ENCODE results near the gene EYA4.
"Not testable (repeated sequence)": the region's sequence is repeated elsewhere in the genome, so short reads cannot be mapped to it uniquely, and the experiment has no call there.

EYA4 gene

DNA sequence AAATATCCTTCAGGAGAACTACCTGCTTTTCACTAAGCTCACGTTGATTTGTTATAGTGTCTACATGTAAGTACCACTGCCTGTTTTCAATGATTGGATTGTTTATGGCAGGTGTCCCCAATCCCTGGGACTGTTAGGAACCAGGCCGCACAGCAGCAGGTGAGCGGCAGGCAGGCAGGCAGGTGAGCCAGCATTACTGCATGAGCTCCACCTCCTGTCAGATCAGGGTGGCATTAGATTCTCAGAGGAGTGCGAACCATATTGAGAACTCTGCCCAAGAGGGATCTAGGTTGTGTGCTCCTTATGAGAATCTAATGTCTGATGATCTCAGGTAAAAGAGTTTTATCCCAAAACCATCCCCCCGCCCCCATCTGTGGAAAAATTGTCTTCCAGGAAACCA is 303.3 kb downstream of the EYA4 start:
- Histone ChIP-seq H3K4me1 (ENCODE audit: control insufficient read depth, insufficient read depth, low read length, poor library complexity, severe bottlenecking) (no peaks in the 10 kb centered on the region), H3K36me3 (ENCODE audit: control insufficient read depth, insufficient read depth, low read length) (no peaks in the 10 kb centered on the region), H3K27ac (ENCODE audit: low read depth, low read length, severe bottlenecking) (no peak overlapping the region), H3K4me3 (ENCODE audit: extremely low read depth, insufficient read depth, low read length, poor library complexity, severe bottlenecking) (no peak overlapping the region), H3K9me3 (ENCODE audit: control insufficient read depth, low read length) (no peaks in the 10 kb centered on the region)
- WGBS, 2 experiments (ENCODE audit: insufficient coverage in 2 of 2) = 85 to 93% methylated on average over 2 to 3 of the region's 5 CpGs

DNA sequence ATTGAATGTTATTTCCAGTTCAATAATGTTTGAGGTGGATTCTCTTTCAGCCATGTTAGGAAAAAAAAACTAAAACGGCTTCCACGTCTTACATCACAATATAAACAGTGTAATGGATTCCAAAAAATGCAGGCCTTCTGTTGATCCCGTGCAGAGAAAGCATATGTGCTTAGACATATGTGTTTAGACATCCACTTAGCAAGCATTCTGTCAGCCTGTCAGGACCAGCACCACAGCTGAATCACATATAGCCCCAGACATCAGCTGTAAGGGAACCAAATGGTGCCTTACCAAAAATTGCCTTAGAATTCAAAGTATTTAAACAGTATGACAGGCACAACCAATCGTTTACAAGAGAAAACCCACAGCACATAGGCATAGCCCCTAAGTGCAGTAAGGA is 304.9 kb downstream of the EYA4 start:
- Histone ChIP-seq H3K9me3 (ENCODE audit: control insufficient read depth, low read length) (no peaks in the 10 kb centered on the region), H3K4me1 (ENCODE audit: control insufficient read depth, insufficient read depth, low read length, poor library complexity, severe bottlenecking) (no peaks in the 10 kb centered on the region), H3K36me3 (ENCODE audit: control insufficient read depth, insufficient read depth, low read length) (no peaks in the 10 kb centered on the region), H3K27ac (ENCODE audit: low read depth, low read length, severe bottlenecking) (no peak overlapping the region), H3K4me3 (ENCODE audit: extremely low read depth, insufficient read depth, low read length, poor library complexity, severe bottlenecking) (no peak overlapping the region)
- 97 to 100% methylated on average over 1 to 4 of the region's 4 CpGs for WGBS, 2 experiments (ENCODE audit: insufficient coverage in 2 of 2)

GRCh38 chr6:133547136-133547535 is 306.0 kb downstream of the EYA4 start:
- Histone ChIP-seq H3K4me3 (ENCODE audit: extremely low read depth, insufficient read depth, low read length, poor library complexity, severe bottlenecking) (no peak overlapping the region), H3K4me1 (ENCODE audit: control insufficient read depth, insufficient read depth, low read length, poor library complexity, severe bottlenecking) (peaks cover 9% of the 10 kb centered on the region), H3K27ac (ENCODE audit: low read depth, low read length, severe bottlenecking) (no peak overlapping the region), H3K36me3 (ENCODE audit: control insufficient read depth, insufficient read depth, low read length) (no peaks in the 10 kb centered on the region), H3K9me3 (ENCODE audit: control insufficient read depth, low read length) (no peaks in the 10 kb centered on the region)
- WGBS, 2 experiments (ENCODE audit: insufficient coverage in 2 of 2) = 100% methylated on average over 1 of the region's 1 CpG

- no peak overlapping the region for H3K27ac ChIP-seq (ENCODE audit: low read depth, low read length, severe bottlenecking)
- no peak overlapping the region for H3K4me3 ChIP-seq (ENCODE audit: extremely low read depth, insufficient read depth, low read length, poor library complexity, severe bottlenecking)
- WGBS, 2 experiments (ENCODE audit: insufficient coverage in 2 of 2) = 83 to 85% methylated on average over 1 to 2 of the region's 4 CpGs
- no peaks in the 10 kb centered on the region for H3K36me3 ChIP-seq (ENCODE audit: control insufficient read depth, insufficient read depth, low read length)
- H3K9me3 ChIP-seq (ENCODE audit: control insufficient read depth, low read length) = no peaks in the 10 kb centered on the region
- H3K4me1 ChIP-seq (ENCODE audit: control insufficient read depth, insufficient read depth, low read length, poor library complexity, severe bottlenecking) = peaks cover 14% of the 10 kb centered on the region
Observed at GRCh38 chr6:133548423-133549159, 307.4 kb downstream of the EYA4 start.

DNA sequence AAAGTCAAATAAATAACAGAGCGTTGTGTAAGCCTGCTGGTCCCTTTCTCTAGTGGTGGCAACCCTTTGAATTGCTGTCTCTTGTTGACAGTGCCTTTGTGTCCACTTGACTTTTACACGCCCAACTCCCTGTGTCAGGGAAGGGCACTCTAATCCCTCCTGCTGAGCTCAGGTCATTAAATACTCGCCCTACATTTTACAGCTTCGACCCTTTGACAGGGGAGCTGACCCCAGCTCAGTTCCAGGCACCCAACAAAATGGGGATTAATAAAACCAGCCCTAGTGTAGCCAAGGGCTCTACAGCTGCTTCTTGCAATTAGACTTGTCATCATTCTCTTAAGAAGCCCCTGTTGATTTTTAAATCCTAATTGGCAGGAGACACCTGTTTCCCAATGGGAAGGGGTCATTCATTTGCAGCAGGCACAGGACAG is 308.2 kb downstream of the EYA4 start:
- Histone ChIP-seq H3K27ac (ENCODE audit: low read depth, low read length, severe bottlenecking) (no peak overlapping the region), H3K36me3 (ENCODE audit: control insufficient read depth, insufficient read depth, low read length) (no peaks in the 10 kb centered on the region), H3K4me1 (ENCODE audit: control insufficient read depth, insufficient read depth, low read length, poor library complexity, severe bottlenecking) (peaks cover 14% of the 10 kb centered on the region), H3K9me3 (ENCODE audit: control insufficient read depth, low read length) (no peaks in the 10 kb centered on the region), H3K4me3 (ENCODE audit: extremely low read depth, insufficient read depth, low read length, poor library complexity, severe bottlenecking) (no peak overlapping the region)
- 53 to 72% methylated on average over 4 of the region's 4 CpGs for WGBS, 2 experiments (ENCODE audit: insufficient coverage in 2 of 2)

GRCh38 chr6:133550026-133550425 is 308.9 kb downstream of the EYA4 start:
- H3K4me3 ChIP-seq (ENCODE audit: extremely low read depth, insufficient read depth, low read length, poor library complexity, severe bottlenecking) = no peak overlapping the region
- no peaks in the 10 kb centered on the region for H3K9me3 ChIP-seq (ENCODE audit: control insufficient read depth, low read length)
- H3K4me1 ChIP-seq (ENCODE audit: control insufficient read depth, insufficient read depth, low read length, poor library complexity, severe bottlenecking) = peaks cover 14% of the 10 kb centered on the region
- no CpG with 5 or more reads among the region's 2 CpGs for WGBS, 2 experiments (ENCODE audit: insufficient coverage in 2 of 2)
- H3K36me3 ChIP-seq (ENCODE audit: control insufficient read depth, insufficient read depth, low read length) = no peaks in the 10 kb centered on the region
- no peak overlapping the region for H3K27ac ChIP-seq (ENCODE audit: low read depth, low read length, severe bottlenecking)

GRCh38 chr6:133551436-133551835 is 310.3 kb downstream of the EYA4 start:
- no peak overlapping the region for H3K4me3 ChIP-seq (ENCODE audit: extremely low read depth, insufficient read depth, low read length, poor library complexity, severe bottlenecking)
- H3K36me3 ChIP-seq (ENCODE audit: control insufficient read depth, insufficient read depth, low read length) = no peaks in the 10 kb centered on the region
- 94 to 95% methylated on average over 2 of the region's 3 CpGs for WGBS, 2 experiments (ENCODE audit: insufficient coverage in 2 of 2)
- no peak overlapping the region for H3K27ac ChIP-seq (ENCODE audit: low read depth, low read length, severe bottlenecking)
- H3K9me3 ChIP-seq (ENCODE audit: control insufficient read depth, low read length) = no peaks in the 10 kb centered on the region
- H3K4me1 ChIP-seq (ENCODE audit: control insufficient read depth, insufficient read depth, low read length, poor library complexity, severe bottlenecking) = peaks cover 14% of the 10 kb centered on the region

DNA sequence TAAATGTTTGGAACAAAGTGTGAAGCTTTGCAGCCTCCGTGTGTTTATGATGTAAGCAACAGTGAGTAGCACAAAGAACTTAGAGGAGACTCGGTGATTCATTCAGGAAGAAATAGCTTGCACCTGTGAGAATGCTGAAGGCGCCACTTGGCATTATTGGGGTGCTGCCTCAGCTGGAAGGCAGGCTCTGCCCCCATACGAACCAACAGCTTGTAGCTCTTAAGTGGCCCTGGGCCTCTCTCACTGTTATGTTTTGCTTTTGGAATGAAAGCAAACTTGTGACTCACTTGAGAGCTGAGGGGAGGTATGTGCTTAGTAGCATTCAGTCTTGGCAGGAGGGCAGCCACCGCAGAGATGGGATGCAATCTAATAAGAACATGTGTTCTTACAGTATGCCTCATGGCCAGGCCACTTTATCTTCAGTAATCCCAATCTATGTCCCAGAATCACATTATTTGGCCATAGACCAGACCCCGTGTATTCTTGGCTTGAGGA is 310.7 kb downstream of the EYA4 start:
- H3K4me3 ChIP-seq (ENCODE audit: extremely low read depth, insufficient read depth, low read length, poor library complexity, severe bottlenecking) = no peak overlapping the region
- no peaks in the 10 kb centered on the region for H3K9me3 ChIP-seq (ENCODE audit: control insufficient read depth, low read length)
- no peaks in the 10 kb centered on the region for H3K36me3 ChIP-seq (ENCODE audit: control insufficient read depth, insufficient read depth, low read length)
- no peak overlapping the region for H3K27ac ChIP-seq (ENCODE audit: low read depth, low read length, severe bottlenecking)
- H3K4me1 ChIP-seq (ENCODE audit: control insufficient read depth, insufficient read depth, low read length, poor library complexity, severe bottlenecking) = peaks cover 14% of the 10 kb centered on the region
- WGBS, 2 experiments (ENCODE audit: insufficient coverage in 2 of 2) = 59 to 63% methylated on average over 4 of the region's 6 CpGs

DNA sequence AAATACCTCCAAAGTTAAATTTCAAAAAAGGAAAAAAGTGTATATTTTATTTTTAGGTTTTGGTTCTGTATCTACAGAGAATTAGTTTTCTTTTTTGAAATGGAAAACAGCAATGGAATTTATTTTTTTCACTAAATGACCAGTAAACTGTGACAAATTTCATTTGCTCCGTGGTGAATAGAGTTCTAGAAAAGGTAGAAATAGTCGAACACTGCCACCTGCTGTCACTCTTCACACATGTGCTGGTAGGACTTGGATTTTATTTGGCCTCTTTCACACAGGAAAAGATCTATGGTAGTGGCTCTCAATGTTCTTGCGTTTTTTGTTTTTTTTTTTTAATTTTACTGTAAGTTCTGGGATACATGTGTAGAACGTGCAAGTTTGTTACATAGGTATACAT is 312.5 kb downstream of the EYA4 start:
- Histone ChIP-seq H3K4me1 (ENCODE audit: control insufficient read depth, insufficient read depth, low read length, poor library complexity, severe bottlenecking) (peaks cover 14% of the 10 kb centered on the region), H3K4me3 (ENCODE audit: extremely low read depth, insufficient read depth, low read length, poor library complexity, severe bottlenecking) (no peak overlapping the region), H3K36me3 (ENCODE audit: control insufficient read depth, insufficient read depth, low read length) (no peaks in the 10 kb centered on the region), H3K27ac (ENCODE audit: low read depth, low read length, severe bottlenecking) (no peak overlapping the region), H3K9me3 (ENCODE audit: control insufficient read depth, low read length) (peaks cover 3% of the 10 kb centered on the region)
- WGBS, 2 experiments (ENCODE audit: insufficient coverage in 2 of 2) = 29% methylated on average over 1 of the region's 4 CpGs; no CpG with 5 or more reads in 1 of the 2 experiments

- no CpG with 5 or more reads among the region's 1 CpG for WGBS, 2 experiments (ENCODE audit: insufficient coverage in 2 of 2)
- H3K4me1 ChIP-seq (ENCODE audit: control insufficient read depth, insufficient read depth, low read length, poor library complexity, severe bottlenecking) = peaks cover 14% of the 10 kb centered on the region
- H3K4me3 ChIP-seq (ENCODE audit: extremely low read depth, insufficient read depth, low read length, poor library complexity, severe bottlenecking); H3K36me3 ChIP-seq (ENCODE audit: control insufficient read depth, insufficient read depth, low read length); H3K9me3 ChIP-seq (ENCODE audit: control insufficient read depth, low read length); H3K27ac ChIP-seq (ENCODE audit: low read depth, low read length, severe bottlenecking): not testable (repeated sequence)
Observed at GRCh38 chr6:133554121-133554520, 313.0 kb downstream of the EYA4 start.

GRCh38 chr6:133555685-133556084 is 314.5 kb downstream of the EYA4 start:
- WGBS, 2 experiments (ENCODE audit: insufficient coverage in 2 of 2) = 88 to 100% methylated on average over 1 of the region's 2 CpGs
- Histone ChIP-seq H3K27ac (ENCODE audit: low read depth, low read length, severe bottlenecking) (no peak overlapping the region), H3K36me3 (ENCODE audit: control insufficient read depth, insufficient read depth, low read length) (no peaks in the 10 kb centered on the region), H3K9me3 (ENCODE audit: control insufficient read depth, low read length) (peaks cover 3% of the 10 kb centered on the region), H3K4me1 (ENCODE audit: control insufficient read depth, insufficient read depth, low read length, poor library complexity, severe bottlenecking) (peaks cover 14% of the 10 kb centered on the region), H3K4me3 (ENCODE audit: extremely low read depth, insufficient read depth, low read length, poor library complexity, severe bottlenecking) (no peak overlapping the region)
